Measurements from ENCODE around the gene OAT.
A peak's percentile ranks its signal among the peaks of the same experiment; 100 is the strongest.
"Not testable (repeated sequence)": the region's sequence is repeated elsewhere in the genome, so short reads cannot be mapped to it uniquely, and the experiment has no call there.

Gene OAT

DNA sequence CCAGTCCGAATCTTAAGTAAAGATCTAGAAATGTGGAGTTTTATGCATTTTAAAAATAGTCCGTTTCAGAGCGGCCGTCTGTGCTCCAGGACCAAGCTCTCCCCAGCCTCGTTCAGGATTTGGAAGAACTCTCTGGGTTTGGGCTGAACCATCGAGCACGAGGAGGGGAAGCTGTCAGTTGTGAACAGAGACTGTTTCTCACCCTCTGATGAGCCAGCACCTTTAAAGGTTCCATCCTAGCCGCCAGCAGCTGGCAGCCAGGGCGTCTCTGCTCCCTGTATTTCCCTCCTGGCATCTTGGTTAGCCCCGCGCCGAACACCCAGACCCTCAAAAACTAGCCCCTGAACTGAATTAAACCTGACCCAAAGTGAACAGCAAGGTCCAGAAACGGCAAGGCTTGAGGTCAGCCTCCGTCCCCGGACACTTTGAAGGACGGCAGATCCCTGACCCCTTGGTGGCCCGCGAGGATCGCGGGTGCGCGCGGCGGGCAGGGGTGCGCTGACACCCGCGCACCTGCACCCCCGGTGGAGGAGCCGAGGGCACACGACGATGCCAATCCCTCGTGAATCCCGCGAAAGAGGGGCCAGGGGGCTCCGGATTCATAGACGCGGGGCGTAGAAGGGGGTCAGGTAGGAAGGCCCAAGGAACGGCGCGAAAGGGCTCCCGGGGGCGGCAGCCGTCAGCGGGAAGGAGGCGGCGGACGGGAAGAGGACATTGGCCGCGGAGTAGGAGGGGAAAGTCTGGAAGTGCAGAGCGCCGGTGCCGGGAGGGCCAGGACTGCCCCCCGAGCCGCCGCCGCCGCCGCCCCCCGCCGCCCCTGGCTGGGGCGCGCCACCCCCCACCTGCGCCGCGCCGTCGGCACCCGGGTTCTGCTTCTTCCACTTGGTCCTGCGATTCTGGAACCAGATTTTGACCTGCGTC, 28.4 kb upstream of the OAT start:
- no peak for DNase-seq

DNA sequence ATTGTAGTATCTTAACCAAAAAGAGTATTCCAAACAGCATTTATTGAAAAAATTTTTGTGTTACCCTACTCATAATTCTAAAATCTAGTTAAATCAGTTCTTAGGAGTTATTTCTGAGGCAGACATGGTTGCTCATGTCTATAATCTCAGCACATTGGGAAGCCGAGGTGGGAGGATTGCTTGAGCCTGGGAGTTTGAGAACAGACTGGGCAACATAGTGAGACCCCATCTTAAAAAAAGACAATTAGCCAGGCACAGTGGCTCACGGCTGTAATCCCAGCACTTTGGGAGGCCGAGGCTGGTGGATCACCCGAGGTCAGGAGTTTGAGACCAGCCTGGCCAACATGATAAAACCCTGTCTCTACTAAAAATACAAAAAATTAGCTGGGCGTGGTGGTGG, 23.0 kb upstream of the OAT start:
- DNase-seq = not testable (repeated sequence)

DNA sequence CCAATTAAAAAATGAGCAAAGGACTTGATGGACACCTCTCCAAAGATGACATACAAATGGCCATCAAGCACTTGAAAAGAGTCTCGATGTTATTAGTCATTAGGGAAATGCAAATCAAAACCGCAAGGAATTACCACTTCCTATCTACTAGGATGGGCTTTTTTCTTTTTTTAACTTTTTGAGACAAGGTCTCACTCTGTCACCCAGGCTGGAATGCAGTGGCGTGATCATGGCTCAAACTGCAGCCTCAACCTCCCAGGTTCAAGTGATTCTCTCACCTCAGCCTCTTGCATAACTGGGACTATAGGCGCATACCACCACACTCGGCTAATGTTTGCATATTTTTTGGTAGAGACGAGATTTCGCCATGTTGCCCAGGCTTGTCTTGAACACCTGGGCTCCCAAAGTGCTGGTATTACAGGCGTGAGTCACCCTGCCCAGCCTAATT, 17.5 kb upstream of the OAT start:
- no peak for DNase-seq

DNA sequence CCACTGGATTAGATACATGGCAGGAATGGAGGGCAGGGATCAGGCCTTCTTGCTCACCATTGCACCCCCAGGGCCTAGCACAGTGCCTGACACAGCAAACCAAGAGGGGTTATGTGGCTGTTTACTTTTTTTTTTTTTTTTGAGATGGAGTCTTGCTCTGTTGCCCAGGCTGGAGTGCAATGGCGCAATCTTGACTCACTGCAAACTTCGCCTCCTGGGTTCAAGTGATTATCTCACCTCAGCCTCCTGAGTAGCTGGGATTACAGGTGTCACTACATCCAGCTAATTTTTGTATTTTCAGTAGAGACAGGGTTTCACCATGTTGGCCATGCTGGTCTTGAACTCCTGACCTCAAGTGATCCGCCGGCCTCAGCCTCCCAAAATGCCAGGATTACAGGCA, 17.0 kb upstream of the OAT start:
- DNase-seq = not testable (repeated sequence)

DNA sequence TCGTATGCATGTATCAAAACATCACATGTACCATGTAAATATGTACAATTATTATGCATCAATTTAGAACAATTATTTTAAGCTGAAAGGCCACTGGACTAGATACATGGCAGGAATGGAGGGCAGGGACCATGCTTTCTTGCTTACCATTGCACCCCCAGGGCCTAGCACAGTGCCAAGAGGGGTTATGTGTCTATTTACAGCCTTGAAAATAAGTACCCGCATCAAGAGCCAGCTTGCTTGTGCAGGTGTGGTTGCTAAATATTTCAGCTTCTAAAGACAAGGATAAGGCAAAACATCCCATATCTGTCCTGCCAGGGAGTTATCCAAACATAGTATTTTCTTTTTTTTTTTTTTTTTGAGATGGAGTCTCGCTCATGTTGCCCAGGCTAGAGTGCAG, 14.7 kb upstream of the OAT start:
- DNase-seq = no peak

DNA sequence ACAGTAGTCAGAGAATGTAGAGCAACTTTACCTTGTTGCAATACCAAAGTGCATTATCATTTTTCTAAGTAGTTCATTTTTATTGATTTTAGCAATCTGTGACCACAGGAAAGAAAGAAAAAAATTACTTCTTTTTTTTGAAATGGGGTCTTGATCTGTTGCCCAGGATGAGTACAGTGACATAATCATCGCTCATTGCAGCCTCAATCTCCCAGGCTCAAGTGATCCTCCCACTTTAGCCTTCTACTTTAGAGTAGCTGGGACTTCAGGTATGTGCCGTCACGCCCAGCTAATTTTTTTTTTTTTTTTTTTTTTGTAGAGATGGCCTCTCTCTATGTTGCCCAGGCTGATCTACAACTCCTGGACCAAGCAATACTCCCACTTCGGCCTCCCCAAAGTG, 11.4 kb upstream of the OAT start:
- no peak for DNase-seq

DNA sequence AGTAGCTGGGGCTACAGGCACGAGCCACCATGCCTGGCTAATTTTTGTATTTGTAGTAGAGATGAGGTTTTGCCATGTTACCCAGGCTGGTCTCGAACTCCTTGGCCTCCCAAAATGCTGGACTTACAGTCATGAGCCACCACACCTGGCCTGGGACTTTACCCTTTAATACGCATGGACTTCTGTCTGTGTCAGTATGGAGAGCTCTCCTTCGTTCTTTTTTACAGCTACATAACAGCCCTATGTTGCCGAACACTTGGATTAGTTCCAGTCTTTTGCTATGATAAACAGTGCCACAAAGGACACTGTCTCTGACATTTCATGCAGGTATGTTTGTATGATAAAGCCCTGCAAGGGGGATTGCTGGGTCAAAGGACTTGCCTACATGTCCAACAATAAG, 10.9 kb upstream of the OAT start:
- no peak for DNase-seq

DNA sequence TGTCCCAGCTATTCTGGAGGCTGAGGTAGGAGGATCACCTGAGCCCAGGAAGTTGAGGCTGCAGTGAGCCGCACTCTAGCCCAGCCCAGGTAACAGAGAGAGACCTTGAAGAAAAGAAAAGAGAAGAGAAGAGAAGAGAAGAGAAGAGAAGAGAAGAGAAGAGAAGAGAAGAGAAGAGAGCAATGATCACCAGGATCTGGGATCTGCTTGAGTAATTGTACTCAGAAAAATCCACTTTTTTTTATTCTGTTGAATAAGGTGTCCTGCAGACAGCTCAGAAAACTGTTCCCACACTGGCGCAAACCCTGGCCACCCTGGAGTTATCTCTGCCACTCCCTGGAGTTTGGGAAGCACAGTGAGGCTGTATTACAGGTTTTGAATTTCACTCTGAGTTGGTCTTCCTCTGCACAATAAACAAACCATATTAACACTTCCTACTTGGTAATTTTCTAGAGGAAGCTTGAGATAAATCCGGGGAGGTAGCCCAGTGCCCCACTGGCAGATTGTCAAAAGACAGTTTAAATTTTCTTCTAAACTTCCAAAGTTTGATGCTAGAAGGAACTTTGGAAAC, 9.6 kb upstream of the OAT start:
- no peak for DNase-seq

DNA sequence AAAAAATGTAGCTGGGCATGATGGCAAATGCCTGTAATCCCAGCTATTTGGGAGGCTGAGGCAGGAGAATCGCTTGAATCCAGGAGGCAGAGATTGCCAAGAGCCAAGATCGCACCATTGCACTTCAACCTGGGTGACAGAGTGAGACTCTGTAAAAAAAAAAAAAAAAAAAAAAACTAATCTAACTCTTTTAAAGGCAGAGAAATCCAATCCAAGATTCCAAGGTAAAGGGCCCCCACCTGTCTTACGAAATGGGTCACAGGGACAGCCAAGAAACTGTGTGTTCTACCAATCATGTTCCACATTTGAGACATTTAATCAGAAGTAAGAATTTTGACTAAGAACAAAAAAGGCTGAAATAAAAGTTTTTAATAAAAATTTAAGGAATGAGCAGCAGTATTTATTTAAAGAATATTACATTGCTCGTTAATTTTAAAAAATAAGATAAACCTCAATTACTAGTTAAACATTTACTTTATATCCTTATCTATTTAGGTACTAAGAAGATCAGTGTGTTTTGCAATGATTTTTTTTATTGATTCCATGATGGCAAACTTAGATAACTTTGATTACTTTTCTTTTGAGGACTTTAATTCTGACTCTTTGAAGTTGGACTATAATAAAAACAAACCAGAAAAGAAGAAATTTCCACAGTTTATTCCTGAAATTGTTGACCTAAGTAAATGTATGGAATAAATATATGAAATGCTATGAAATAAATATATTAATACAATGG, 6.7 kb upstream of the OAT start:
- DNase-seq = no peak

DNA sequence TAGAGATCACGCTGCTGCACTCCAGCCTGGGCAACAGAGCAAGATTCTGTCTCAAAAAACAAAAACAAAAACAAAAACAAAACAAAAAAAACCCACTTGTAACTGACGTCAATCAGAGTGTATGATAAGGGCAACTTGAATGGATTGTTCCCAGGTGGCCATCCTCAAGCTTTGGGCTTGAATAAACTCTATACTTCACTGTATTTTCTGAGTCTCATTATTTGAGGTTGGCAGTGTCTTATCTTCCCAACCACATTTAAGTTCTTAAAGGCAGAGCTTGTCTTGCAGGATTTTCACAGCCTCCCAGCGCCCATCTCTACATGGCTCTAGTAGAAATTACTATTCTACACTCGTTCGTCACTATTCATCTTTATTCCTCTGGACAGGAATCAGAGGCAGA, 5.1 kb upstream of the OAT start:
- no peak for DNase-seq

DNA sequence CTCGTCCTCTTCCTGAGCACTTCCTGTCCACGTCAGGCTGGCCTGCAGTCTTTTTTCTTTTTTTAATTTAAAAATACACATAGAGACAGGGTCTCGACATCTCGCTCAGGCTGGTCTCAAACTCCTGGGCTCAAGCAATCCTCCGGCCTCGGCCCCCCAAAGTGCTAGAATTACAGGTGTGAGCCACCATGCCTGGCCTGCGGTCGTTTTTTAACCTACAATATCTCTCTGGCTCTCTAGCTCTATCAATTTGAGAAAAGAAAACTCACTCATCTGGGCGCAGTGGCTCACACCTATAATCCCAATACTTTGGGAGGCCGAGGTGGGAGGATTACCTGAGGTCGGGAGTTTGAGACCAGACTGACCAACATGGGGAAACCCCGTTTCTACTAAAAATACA, 4.0 kb upstream of the OAT start:
- DNase-seq = no peak

DNA sequence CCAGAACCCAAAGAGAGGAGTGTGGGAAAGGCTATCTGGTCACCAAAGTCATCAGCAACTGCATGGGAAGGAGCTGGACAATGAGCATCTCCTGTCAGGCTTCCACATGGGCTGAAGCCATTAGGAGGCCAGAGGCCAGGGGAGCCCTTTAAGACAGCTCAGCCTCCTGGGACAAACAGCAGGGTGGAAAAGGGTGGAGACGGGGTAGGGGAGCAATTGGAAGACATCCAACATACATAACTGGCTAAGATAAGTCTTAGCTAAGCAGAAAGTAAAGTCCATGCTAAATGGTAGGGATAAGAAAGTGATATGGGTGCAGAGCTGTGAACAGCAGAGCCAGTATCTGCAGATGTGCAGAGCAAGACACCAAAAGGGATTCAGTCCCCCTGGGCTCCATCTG, 1.5 kb upstream of the OAT start:
- DNase-seq = no peak

DNA sequence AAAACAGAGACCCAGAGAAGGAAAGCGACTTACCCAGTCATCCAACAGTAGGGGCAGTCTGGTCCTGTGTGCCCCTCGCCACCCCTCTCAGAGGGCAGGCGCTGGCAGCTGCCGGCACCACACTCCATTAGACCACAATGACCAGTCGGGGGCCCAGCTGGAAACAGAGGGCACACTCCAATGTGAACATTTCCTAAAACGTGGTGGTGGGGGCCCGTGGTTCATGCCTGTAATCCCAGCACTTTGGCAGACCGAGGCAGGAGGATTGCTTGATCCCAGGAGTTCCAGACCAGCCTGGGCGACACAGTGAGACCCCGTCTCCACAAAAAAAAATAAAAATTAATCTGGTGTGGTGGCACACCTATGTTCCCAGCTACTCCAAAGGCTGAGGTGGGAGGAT, 912 bp upstream of the OAT start:
- no peak for DNase-seq

DNA sequence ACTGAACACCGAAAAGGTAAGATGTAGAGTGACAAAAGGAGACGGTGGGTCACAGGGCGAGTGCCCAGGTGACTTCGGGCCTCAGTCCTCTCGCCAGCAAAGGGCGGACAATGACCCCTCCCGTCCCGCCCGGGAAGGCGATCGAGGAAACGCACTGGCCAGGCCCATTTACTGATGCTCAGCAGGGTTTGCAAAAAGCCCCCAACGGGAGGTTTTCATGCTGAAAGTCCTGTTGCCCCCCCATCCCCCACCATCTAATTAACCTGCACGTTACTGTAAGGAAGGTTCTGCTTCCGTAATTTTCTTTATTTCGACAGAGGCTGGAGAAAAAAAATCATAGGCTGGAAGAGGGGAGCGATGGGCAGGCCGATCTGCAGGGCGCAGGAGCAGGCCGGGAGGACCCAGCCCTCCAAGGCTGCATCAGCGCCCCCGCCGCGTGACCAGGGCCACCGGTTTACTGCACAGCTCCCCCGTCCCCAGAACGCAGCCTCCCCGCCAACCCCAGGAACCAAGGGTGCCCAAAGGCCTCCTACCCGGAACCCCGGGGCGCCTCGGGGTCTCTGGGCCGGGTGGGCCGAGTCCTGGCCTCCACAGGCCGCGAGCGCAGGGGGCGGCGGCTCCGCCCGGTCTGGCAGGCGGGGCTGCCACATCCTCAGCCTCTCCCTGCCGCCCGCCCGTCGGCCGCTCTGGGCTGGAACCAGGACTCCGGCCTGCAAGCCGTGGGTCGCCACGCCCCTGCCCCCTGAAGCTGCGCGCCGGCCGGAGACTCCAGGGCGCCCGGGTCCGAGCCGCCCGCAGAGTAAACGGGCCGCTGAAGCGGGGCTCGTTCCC, 613 bp downstream of the OAT start:
- DNase-seq = no peak

DNA sequence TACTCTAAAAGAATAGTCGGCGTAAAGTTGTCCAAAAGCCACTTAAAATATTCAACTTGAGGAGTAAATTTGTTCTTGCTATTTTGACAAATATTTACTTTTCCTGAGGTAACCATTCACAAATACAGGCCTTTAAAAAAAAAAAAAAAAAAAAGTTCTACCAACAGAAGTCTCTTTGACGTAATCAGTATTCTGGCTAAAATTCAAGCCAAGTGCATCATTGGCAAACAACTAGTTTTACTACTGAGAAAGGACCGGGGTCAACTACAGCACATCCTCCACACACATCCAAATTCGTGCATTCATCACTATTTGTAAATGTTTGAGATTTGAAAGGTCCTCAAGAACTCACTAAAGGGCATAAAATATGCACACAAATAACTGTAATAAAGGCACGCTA, 2.0 kb downstream of the OAT start:
- DNase-seq = no peak

DNA sequence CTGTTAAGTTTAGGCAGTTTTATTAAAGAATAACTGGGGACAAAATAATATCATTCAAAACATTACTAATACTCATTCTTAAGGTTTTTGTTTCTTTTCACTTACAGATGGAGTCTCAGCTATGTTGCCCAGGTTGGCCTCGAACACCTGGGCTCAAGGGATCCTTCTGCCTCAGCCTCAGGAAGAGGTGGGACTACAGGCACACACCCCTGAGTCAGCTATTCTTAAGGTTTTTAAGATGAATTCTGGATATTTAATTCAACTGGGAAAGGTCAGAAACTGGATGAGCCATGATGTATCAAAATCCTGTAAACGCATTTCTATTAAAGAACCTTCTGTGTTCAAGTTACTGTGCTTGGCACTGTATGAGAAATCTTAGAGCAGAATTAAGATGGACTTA, 3.5 kb downstream of the OAT start:
- DNase-seq = no peak

DNA sequence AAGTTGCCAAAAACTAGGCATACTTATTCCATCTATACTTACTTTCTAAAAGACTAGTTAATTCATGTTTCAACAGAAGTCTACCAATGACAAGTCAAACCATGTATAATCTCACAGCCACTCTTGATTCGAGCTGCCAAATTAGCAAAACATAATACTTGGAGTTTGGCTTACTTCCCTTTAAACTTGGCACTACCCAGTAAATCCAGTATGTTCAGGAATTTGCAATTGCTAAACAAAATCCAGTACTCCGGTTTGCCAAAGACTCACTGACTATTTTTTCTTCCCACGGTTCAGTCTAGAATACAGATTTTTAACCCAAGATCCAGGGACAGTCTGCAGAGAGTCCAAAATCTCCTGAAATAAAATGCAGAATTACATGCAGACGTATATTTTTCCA, 4.6 kb downstream of the OAT start:
- no peak for DNase-seq

DNA sequence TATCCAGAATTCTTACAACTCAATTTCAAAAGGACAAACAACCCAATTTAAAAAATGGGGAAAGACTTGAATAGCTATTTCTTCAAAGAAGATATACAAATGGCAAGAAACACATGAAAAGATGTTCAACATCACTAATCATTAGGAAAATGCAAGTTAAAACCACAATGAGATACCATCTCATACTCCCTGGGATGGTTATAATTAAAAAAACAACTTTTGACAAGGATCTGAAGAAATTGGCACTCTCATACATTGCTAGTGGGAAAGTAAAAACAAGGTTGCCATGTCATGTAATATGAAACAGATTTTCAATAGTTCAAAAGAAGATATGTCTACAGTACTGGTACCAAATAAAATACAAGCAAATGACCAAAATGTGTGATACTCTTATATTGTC, 9.0 kb downstream of the OAT start:
- DNase-seq = no peak

DNA sequence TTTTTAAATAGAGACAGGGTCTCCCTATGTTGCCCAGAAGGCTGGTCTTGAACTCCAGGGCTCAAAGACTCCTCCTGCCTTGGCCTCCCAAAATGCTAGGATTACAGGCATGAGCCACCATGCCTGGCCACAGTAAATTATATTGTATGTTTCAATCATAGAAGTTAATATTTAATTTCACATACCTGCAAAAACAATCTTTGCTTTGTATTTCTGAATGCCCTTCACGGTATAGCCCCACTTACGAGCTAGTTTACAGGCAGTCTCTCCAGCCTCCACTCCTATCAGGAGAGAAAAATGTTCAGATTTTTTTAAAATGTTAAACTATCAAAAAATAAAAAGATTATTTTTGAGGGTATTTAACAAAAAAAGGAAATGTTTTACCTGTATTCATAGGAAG, 10.4 kb downstream of the OAT start:
- no peak for DNase-seq

DNA sequence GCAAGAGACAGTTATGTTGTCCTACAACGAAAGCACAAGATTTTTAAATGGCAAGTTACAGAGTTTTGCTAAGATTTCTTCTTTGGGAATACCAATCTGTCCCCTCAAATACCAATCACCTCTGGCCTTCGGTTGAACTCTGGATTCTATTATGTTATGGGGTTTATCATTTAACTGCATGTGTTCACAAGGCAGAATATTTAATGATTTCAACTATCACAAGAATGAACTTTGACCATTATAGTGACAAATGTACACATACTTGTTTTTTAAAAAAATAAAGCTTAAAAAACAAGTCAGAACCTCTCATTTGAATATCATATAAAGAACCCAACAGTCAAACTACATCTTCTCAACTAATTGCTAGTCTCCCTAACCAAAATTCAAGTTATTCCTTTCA, 11.3 kb downstream of the OAT start:
- DNase-seq = no peak

DNA sequence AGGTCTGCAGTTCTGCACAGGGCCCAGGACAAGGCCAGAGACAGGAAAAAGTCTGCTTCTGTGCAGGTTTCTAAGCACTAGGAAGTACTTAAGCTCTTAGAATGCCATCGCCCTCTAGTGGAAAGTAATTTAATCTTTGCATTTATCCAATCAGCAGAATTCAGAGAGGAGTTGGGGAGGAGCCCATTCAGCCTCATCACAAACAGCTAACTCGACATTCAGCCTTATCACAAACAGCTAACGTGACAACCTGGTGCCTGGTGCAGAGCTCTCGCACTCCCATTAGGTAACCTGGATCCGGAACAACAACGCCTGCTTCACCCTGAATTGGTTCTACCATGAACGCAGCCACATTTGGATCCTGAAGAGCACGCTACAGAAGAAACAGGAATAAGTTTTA, 15.2 kb downstream of the OAT start:
- DNase-seq = peak; percentile 17

DNA sequence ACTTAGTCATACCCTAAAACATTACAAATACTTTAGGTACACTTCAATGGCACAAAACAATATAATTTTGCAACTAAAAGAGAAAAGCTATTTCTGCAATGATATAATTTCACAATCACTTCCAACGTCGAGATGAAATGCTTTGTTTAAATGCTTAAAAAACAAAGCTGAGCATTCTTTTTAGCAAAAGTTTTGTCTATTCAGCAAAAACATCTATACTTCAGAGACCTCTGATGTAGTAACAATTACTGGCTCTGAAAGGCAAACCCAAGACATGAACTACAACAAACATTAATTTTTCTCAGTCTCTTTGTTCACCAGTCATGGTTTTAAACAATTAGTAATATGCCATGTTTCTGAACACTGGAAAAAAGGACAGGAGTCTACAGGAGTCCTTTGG, 16.4 kb downstream of the OAT start:
- DNase-seq = no peak

DNA sequence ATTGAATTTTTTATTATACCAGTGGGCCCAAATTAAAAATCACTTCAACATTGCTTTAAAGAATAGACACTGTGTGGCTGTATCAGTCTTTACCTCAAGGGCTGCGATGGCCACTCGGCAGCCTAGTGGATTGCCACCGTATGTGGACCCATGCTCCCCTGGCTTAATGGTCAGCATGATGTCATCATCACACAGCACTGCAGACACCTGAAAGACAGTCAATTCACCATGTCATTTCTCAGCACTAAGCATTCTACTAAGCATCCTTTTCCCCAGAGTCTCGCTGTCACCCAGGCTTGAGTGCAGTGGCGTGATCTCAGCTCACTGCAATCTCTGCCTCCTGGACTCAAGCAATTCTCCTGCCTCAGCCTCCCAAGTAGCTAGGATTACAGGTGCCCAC, 17.1 kb downstream of the OAT start:
- DNase-seq = no peak

All from NCI-H2107 (cell line).